Stimulated activated CD8-positive, alpha-beta memory T cell treated with anti-CD3 and anti-CD28 coated beads, Interleukin-12 subunit alpha, Interleukin-12 subunit beta, amount 100 ng/mL, for 24 hours (primary cell): ENCODE results near the gene GPC5.
"Not testable (repeated sequence)": the region's sequence is repeated elsewhere in the genome, so short reads cannot be mapped to it uniquely, and the experiment has no call there.

Experiments used
- DNase-seq: peaks from one replicate; pipeline ENCODE4 v3.0.0-alpha.2; 2020; ENCODE audit errors: extremely low read depth

GPC5 gene

DNA sequence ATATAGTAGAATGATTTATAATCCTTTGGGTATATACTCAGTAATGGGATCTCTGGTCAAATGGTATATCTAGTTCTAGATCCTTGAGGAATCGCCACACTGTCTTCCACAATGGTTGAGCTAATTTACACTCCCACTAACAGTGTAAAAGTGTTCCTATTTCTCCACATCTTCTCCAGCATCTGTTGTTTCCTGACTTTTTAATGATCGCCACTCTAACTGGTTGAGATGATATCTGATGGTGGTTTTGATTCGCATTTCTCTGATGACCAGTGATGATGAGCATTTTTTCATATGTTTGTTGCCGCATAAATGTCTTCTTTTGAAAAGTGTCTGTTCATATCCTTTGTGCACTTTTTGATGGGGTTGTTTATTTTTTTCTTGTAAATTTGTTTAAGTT is 1140.7 kb downstream of the GPC5 start:
- DNase-seq: not testable (repeated sequence)

DNA sequence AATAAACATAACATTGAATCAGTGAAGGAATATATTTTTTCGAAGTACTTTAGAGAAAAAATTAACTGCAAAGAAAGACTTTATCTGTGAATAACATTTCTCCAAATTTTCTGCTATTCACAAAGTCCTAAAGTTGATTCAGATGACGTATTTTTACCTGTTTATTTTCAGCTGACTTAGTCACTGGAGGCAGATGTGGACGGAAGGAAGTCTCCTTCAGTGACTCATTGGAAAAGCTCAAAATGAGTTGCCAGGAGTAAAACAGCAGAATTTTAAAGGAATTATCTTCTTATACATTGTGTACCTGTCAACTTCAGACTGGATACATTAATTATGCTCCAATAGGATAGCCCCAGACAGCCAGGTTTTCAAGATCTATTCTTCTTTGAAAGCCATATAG is 1148.8 kb downstream of the GPC5 start:
- no peak for DNase-seq

DNA sequence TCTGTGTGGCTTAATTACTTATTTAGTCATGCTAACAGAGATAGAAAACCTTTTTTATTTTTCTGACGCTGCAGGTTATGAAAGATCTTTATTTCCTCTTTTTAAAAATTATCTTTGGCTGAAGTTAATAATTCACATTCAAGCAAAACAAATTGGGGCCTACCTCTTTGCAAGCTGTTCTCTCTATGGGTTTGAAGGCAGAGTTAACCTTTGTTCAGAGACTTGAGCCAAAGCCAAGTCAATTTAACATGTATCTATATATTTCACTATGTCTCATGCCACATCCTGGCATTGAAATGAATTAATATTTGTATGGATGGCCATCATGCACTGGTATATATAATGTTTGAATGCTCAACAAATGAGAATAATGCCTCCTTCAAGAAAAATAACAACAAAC is 1150.9 kb downstream of the GPC5 start:
- DNase-seq: no peak

DNA sequence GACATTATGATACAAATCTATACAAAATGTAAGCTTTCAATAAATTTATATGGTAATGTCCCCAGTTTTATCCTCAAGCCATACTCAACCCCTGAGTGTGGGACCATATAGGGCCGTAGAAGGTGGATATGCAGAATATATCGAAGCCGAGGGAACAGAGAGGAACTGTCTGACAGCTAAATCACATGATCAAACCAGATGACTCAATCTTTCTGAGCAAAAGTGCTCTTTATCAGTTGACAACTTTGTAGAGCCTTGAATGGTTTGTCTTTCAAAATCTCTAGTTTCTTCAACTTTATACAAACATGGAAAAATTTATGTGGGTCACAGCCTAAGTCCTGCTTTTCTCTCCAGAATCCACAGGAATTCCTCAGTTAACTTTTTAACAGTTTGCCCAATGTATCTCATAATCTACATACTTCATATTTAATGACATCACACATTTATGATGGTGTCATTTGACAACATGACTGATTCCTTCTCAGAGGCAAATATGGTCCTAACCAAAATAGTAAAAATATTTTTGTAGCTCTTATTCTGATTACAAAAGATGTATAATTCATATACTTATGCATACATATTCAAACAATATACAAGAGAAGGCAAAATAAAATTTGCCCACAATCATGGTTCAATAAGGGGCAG is 1155.2 kb downstream of the GPC5 start:
- DNase-seq: no peak

DNA sequence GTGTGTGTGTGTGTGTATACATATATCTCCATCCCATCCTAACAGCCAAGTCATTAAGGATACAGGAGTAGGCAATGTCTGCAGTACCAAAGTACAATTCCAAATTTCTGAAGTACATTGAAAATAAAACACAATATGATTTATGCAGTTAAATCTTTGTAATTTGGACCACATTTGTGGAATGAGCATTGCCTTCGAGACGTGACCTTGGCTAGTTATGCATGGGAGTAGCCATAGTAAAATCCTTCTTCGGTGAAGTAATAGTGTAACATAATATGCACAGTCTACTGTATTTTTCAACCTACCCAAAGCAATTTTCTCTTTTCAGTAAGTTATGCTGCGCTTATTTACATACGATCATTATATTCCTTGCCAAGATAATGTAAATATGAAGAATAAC is 1162.5 kb downstream of the GPC5 start:
- no peak for DNase-seq

DNA sequence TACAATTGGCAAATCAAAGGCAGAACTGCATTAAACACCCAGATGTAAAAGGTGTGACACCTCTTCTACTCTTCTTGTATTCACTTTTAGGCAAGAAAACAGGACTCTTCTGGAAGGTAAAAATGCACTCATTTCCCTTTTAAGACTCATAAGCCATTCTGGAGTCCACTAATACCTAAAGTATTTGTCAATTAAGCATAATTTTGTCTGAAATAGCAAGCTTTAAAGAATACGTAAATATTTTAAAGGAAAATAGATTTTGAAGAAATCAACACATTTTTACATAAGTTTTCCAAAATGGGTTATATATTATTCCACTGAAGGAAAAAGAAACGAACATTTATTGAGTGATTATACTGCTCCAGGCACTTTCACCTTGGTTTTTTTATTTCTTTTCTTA is 1166.5 kb downstream of the GPC5 start:
- DNase-seq: no peak

DNA sequence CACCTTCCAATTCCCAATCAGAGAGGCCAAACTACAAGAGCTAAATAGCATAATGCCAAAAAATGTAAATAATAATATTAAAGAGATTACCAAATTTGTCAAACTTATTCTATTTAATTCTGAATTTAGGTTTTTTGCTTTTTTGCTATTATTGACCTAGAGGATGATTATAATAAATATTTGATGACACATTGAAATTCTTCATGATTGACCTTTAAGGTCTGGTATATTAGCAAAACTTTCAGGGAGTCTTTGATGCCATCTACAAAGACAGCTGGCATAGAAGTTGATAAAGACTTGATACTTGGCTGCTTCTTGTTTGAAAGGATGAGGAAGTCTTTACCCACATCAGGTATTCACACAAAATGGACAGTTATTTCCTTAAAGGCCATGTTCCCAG is 1168.3 kb downstream of the GPC5 start:
- DNase-seq: no peak

DNA sequence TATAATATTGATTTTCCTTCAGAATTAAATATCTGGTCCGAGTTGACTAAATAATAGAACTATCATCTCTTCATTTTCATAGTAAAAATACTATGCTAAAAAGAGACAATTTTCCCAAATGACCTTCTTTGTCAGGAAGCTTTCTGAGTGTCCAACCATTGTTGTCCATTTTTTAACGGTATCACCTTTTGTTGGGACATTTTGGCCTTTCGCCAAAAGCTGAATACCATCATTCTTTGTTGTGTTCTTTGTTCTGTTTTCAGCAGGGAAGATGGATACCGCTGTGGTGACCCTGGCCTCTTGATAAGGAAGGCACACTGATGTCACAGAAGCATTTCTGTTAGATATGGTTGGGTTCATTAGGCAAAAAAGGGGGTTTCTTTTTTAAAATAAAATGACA is 1173.8 kb downstream of the GPC5 start:
- DNase-seq: no peak

DNA sequence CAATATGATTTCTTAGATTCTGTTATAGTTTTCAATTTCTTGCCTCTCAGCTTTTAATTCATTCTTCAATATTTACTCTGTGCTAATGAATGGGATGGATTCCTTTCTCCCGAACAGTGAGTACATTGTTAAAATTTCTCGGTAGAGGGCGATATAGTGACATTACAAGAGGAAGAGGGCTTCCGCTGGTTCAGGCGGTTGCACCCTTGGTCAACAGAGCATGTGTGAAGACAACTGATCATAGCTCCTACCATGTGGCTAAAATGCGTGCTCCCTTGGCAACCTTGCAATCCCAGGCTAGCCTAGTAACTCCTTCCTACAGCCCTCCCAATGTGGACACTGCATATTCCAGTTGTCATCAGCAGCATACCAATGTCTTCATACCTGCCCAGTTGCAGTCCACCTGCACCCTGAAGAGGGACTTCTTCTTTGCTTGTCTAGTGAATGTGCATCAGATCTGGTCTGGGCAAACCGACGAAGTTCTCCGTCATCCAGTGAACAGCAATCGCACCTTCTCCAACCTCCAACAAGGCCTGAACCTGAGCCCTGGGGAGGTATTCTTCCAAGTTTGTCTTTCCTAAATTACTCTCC is 1175.1 kb downstream of the GPC5 start:
- DNase-seq: no peak

DNA sequence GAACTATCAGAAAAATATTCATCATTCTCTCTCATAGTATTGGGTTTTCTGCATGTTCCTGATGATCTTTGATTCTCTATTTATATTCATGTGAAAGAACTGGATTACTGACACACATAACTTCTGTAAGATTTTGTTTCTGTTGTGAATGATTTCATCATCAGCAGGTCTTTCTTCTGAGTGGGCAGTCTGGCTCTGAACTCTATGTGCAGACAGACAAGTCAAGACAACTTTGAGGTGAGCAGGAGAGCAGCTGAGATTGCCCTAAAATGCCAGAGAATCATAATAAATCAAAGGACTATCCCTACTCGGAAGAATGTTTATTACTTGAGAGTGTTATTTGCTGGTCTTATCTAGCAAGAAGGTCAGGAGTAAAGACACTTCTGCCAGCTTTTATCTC is 1176.1 kb downstream of the GPC5 start:
- DNase-seq: no peak

DNA sequence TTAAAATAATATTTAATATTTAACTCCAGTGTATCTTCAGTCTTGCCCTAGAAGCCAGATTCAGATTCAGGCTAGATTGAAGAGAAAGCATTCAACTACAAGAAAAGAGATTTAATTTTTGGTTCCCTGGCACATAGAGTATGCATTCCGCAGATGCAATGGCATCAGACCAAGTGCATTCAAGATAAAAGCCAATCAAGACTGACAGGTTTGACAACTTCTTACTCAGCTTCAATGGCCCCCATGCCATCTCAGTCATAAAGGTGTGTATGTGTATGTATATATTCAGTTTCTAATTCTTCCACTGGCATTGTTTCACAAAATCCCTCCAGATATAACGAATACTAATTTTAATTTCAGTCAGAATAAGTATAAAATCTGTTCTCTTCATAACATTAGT is 1177.4 kb downstream of the GPC5 start:
- no peak for DNase-seq

DNA sequence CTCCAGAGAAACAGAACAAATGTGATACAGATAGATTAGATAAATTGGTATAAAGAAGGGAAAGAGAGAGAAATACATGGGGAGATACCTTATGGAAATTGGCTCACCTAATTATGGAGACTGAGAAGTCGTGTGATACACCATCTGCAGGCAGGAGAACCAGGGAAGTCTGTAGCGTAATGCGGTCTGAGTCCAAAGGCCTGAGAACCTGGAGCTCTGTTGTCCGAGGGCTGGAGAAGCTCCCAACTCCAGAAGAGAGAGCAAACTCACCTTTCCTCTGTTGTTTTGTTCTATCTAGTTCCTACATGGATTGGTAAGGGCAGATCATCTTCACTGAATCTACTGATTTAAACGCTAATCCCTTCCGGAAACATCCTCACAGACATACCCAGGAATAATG is 1179.9 kb downstream of the GPC5 start:
- no peak for DNase-seq

DNA sequence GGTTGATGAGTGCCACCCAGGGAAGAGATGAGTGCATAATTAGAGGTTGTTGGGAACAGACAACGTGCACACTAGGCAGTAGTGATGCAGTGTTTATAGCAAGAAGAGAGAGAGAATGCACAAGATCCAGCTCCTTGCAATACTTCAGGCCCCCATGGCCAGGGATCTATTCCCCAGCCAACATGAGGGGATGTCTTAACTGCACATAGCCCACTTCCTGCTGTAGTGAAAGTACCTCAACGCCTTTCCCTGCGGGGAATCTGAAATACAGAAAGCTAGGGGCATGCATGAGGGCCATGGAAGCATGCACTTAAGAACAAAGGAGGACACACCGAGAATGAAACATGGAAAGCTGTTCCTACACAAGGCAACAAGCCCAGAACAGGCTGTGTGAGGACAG is 1191.5 kb downstream of the GPC5 start:
- no peak for DNase-seq

DNA sequence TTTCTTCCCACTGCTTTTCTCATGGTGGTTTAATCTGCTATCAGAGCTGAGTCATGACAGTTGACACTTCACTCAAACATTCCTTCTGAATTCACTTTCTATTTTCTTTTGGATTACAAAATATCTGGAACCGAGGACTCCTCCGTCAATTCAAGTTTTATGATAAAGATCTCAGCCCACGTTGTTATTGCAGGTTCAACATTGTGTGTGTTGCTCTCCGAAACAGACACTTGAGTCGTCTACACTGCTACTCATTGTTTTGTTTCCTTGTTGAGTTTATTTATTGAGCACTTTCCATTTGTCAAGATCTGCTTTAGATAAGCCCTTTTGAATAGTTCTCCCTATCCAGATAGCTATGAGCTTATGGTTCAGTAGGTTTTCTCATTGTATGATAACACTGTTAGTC is 1192.1 kb downstream of the GPC5 start:
- no peak for DNase-seq

DNA sequence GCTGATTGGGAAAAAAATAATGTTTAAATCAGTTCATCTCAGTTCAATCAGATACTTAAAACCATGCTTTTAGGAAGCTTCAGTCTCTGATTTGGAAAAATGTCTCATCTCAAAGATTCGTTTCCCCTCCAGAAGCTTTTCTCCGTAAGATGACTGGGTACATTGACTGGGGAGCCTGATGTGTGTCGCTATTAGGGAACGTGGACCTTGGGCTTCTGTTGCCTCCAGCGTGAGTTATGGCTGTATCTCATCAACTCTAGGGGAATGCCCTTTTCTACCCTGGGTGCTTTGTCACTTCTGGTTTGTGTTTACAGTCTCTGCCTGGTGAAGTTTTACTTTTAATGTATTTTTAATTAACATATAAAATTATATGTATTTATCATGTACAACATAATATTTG is 1192.7 kb downstream of the GPC5 start:
- DNase-seq: no peak

DNA sequence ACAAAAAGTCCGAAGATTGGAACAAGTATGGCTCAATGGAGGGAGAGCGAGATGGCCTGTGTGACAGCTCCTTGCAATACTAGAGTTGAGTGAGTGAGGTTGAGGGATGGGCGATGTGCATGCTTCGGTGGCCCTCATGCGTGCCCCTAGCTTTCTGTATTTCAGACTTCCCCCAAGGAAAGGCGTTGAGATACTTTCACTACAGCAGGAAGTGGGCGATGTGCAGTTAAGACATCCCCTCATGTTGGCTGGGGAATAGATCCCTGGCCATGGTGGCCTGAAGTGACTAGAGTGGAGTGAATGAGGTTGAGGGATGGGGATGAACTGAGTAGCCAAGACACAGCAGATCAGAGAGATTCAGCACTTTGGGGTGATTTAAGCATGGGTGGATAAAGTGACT is 1194.3 kb downstream of the GPC5 start:
- DNase-seq: no peak

DNA sequence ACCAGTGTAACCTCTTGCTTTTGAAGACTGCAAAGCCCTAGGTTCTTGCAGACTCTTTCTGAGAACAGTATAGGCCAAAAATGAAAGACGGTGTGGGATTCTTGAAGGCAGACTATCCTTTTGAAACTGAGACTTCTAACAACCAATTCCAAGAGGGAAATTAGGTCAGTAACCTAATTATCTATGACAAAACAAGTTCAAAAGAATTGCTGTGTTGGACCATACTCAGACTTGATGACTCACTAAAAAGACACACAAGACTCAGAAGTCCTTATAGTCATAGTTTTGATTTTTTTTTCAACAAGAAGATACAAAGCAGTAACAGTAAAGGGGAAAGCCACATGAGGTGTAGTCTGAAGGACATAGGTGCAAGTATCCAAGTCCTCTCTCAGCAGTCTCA is 1204.1 kb downstream of the GPC5 start:
- no peak for DNase-seq

DNA sequence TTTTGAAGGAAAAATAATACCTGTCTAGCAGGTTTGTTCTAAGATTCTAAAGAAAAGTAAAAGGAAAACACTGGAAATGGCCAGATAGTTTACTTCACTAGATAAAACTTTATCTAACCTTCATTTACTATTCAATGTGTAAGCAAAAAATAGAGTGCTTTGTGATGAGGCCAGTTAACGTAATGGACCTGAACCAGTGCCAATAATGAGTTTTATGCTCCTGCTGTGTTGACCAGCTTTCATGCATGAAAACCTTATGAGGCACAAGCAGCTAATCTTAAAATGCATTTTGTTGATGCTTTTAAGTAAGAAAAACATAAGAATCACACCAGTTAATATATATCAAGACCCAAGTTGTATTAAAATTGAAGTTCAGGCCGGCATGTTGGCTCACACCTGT is 1211.0 kb downstream of the GPC5 start:
- no peak for DNase-seq

DNA sequence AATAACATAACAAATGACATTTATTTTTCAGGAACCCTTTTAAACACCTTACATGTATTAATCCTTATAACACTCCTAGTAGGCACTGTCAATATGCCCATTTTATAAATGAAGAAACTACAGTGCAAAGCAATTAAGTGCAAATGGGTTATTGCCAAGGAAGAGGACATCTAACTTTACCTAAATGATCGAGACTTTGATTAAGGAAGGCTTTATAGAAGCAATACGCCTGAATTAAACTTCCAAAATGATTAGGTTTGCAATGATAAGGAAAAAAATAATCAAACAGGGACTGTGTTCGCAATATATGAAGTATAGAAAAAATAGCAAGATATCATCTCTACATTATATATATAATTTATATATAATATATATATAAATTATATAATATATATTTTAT is 1214.5 kb downstream of the GPC5 start:
- no peak for DNase-seq

DNA sequence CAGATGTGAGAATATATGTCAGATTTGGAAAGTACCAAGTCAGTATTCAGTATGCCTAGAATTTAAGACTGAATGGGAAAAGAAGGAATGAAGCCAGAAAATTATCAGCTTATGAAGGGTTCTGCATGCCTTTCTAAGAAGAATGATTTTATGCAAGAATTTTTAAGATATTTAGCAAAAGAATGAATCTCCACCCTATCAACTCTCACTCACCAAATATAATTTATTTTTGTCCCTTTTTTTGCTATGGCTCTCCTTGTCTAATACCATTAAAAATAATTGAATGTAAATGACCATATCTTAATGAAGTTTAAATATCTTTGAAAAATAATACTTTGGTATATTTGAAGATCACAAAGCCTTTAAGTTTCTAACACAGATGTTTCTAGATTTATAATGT is 1215.5 kb downstream of the GPC5 start:
- DNase-seq: no peak

DNA sequence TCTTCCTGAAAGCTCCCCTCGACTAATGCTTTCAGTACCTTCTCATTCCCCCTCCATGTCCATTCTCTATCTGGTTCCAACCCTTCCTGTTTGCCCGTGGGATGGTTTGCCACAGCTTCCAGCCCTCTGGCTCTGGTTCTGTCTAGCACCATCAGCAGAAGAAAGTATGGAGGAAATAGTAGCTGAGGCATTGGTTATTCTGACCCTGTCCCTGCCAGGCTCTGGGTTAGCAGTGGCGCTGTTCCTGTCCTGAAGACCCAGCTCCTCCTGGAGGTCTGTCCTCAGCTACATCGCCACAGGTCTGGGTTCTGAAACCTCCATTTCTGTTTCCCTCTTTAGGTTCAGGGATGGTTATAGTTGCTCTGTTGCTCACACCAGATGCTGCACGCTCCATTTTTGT is 1223.6 kb downstream of the GPC5 start:
- DNase-seq: no peak

DNA sequence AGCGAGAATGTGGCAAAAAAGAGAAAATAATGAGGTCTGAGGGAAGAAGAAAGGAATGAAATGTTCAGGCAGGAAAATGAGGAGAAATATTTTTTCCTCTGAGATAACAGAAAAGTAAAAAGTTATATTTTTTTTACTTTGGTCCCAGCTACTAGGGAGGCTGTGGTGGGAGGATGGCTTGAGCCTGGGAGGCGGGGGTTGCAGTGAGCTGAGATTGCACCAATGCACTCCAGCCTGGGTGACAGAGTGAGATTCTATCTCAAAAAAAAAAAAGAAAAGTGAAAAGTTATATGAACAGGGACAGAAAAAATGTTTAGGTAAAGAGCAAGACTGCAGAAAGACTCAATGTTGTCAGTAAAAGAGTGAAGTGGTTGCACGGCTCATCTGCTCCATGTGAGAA is 1224.5 kb downstream of the GPC5 start:
- DNase-seq: no peak

DNA sequence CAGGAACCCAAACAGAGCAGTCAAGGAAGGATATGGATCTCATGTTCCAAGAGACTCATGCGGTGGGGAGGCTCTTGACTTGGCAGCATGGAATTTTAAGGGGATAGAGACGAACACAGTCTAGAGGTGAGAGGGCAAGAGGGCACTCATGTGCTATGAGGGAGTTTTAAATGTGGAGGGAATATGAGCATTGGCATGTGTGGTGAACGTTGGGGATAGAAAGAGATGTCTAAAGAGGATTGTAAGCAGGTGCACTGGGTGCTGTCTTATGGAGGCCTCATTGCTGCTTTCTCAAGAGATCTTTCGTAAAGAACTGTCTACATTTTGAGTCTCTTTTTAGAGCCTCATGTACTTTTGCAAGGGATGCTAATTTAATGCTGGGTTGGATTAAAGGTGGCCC is 1227.9 kb downstream of the GPC5 start:
- DNase-seq: no peak

DNA sequence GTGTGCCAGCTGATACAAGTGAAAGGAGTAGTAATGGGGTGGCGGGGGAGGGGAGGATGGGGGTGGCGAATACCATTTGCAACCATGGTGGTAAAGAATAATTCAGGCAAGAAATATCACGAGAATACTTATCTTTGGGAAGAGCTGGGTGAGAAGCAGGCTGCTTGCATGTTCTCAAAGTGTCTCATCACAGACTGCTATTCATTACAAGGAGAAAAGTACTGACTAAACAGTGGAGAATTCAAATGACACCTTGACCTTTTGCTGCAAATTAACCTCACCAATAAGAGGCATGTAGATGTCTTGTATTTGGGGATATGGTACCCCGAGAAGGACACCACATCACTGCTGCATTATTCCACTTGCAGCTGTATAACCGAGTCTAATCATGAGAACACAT is 1242.5 kb downstream of the GPC5 start:
- no peak for DNase-seq
